B cell (primary cell): Measurements from ENCODE around the gene NPRL2. TPM values are rescaled to one million over a fixed set of nuclear protein-coding genes. Genes with fewer than 3 reads are reported as not detected.

Experiments
- ATAC-seq: fragments of 200-7000 bp; cut with Tn5 transposase; one replicate; pipeline ENCODE4 v1.10.0; 2021; ENCODE audit warnings: low read depth, mild to moderate bottlenecking, moderate number of reproducible peaks, moderate library complexity
- CTCF ChIA-PET: fragments of 350-600 bp; sonication (Branson Sonifier 250); formaldehyde crosslinking; loops from one replicate; lab custom pipeline; 2021; ENCODE audit warnings: antibody characterized with exemption, inconsistent platforms; lab: Charles Lee
- POLR2A ChIA-PET: fragments of 350-600 bp; sonication (Branson Sonifier 250); formaldehyde crosslinking; loops from one replicate; lab custom pipeline; 2021; ENCODE audit warnings: antibody characterized with exemption; lab: Charles Lee
- DNase-seq: peaks from one replicate; pipeline ENCODE4 v3.0.0; 2013
- H2AFZ ChIP-seq: 2 replicates; pipeline ENCODE4 v1.6.1; 2012; ENCODE audit warnings: mild to moderate bottlenecking, low read depth, low read length; ENCODE audit not compliant: insufficient read depth, poor library complexity, severe bottlenecking
- H3K27ac ChIP-seq, 2 donors: 1 replicate in 1 of 2; 2 replicates in 1 of 2; pipeline ENCODE4 v1.5.1; 2012 to 2013; ENCODE audit warnings: low read length in 2 of 2, mild to moderate bottlenecking in 2 of 2, moderate library complexity in 1 of 2
- H3K27me3 ChIP-seq, 4 experiments: fragments of 200-600 bp in 1 of 4; sonication (generic) in 1 of 4; replicated peaks in 1 of 4; 1 replicate in 2 of 4; 2 replicates in 2 of 4; pipeline versions ENCODE4 v1.6.1 to v1.7.0; 2013 to 2016; ENCODE audit warnings: low read length in 3 of 4, mild to moderate bottlenecking in 2 of 4, mixed read lengths in 1 of 4, moderate library complexity in 1 of 4; ENCODE audit not compliant: insufficient read depth in 4 of 4, control insufficient read depth in 3 of 4; ENCODE audit errors: control extremely low read depth in 1 of 4
- H3K36me3 ChIP-seq, 2 experiments: replicated peaks in 1 of 2; 1 replicate in 1 of 2; 2 replicates in 1 of 2; pipeline versions ENCODE4 v1.6.1 to v1.7.1; 2013; ENCODE audit warnings: low read length in 1 of 2; ENCODE audit not compliant: insufficient read depth in 2 of 2, control insufficient read depth in 1 of 2; ENCODE audit errors: control extremely low read depth in 1 of 2, extremely low read depth in 1 of 2
- H3K4me1 ChIP-seq, 2 donors: fragments of 200-600 bp in 1 of 2; sonication (generic) in 1 of 2; 1 replicate in 1 of 2; 2 replicates in 1 of 2; pipeline versions ENCODE4 v1.5.1 to v1.6.1; 2013 to 2017; ENCODE audit warnings: low read length in 2 of 2; ENCODE audit not compliant: control insufficient read depth in 2 of 2, insufficient read depth in 2 of 2
- H3K4me2 ChIP-seq: replicated peaks from 2 replicates; pipeline ENCODE3; 2012; ENCODE audit warnings: mild to moderate bottlenecking, low read depth, low read length; ENCODE audit not compliant: poor library complexity, severe bottlenecking
- H3K4me3 ChIP-seq, 5 experiments: fragments of 200-600 bp in 1 of 5; sonication (generic) in 1 of 5; 1 replicate in 3 of 5; 2 replicates in 2 of 5; pipeline versions ENCODE4 v1.5.1 to v1.7.0; 2011 to 2016; ENCODE audit warnings: low read length in 4 of 5, mild to moderate bottlenecking in 4 of 5, low read depth in 2 of 5, control low read depth in 1 of 5, moderate library complexity in 1 of 5; ENCODE audit not compliant: insufficient read depth in 1 of 5; ENCODE audit errors: control extremely low read depth in 1 of 5, extremely low read depth in 1 of 5
- H3K79me2 ChIP-seq: fragments of 200-600 bp; sonication (generic); one replicate; pipeline ENCODE4 v1.6.0; 2016; ENCODE audit warnings: low read length; ENCODE audit not compliant: control insufficient read depth, insufficient read depth
- H3K9ac ChIP-seq: fragments of 200-600 bp; sonication (generic); 2 replicates; pipeline ENCODE4 v1.6.1; 2017; ENCODE audit warnings: mild to moderate bottlenecking, low read length, moderate library complexity
- H3K9me3 ChIP-seq, 3 donors: one replicate each; pipeline versions ENCODE4 v1.6.1 to v1.7.1; 2013; ENCODE audit warnings: low read length in 2 of 3; ENCODE audit not compliant: control insufficient read depth in 2 of 3, insufficient read depth in 1 of 3; ENCODE audit errors: control extremely low read depth in 1 of 3
- H4K20me1 ChIP-seq: 2 replicates; pipeline ENCODE4 v1.6.0; 2012; ENCODE audit warnings: mild to moderate bottlenecking, low read length; ENCODE audit not compliant: insufficient read depth, control insufficient read depth, poor library complexity, severe bottlenecking
- H3K27ac Mint-ChIP-seq: one replicate; pipeline ENCODE4 v1.8.0; 2021; ENCODE audit warnings: mixed read lengths
- H3K27me3 Mint-ChIP-seq: one replicate; pipeline ENCODE4 v1.8.0; 2021; ENCODE audit warnings: mixed read lengths
- H3K4me1 Mint-ChIP-seq: one replicate; pipeline ENCODE4 v1.8.0; 2021; ENCODE audit warnings: mixed read lengths
- H3K4me3 Mint-ChIP-seq: one replicate; pipeline ENCODE4 v1.8.0; 2021; ENCODE audit warnings: mixed read lengths
- H3K9me3 Mint-ChIP-seq: one replicate; pipeline ENCODE4 v1.8.0; 2022; ENCODE audit warnings: mixed read lengths; ENCODE audit not compliant: insufficient read depth
- EZH2 ChIP-seq: IDR thresholded peaks from 2 replicates; pipeline ENCODE4 v1.6.1; 2012; ENCODE audit warnings: borderline replicate concordance, low read depth, mild to moderate bottlenecking, moderate library complexity, low read length; ENCODE audit not compliant: insufficient read depth, poor library complexity, severe bottlenecking
- WGBS: methylation state at CpG from one replicate; pipeline ENCODE4 v1.1.5; 2013; ENCODE audit warnings: missing lambda C conversion rate; ENCODE audit not compliant: insufficient coverage; 5-methylcytosine and 5-hydroxymethylcytosine counted together
- intact Hi-C: fragments of 100-400 bp; cut with micrococcal nuclease; formaldehyde crosslinking; loops from one replicate; pipeline ENCODE4 v1.10.0; 2022
- polyA plus RNA-seq: library from polyadenylated mRNA; depleted of rRNA; stranded (reverse); fragments of >200 nt; gene quantifications from 2 replicates; pipeline ENCODE4 v1.2.3, GENCODE V29; 2012
- total RNA-seq, 2 donors: library from RNA; stranded (reverse); fragments of 120-200 nt in 1 of 2; gene quantifications; 1 replicate in 1 of 2; 2 replicates in 1 of 2; pipeline versions ENCODE4 v1.2.3 to v1.2.4, GENCODE V29; 2013 to 2022
- TF ChIP-seq, protein P1 (sequence below): fragments of 200-600 bp; IDR thresholded peaks from one replicate; pipeline ENCODE4 v1.8.0; 2022; ENCODE audit warnings: antibody characterized with exemption, mild to moderate bottlenecking

NPRL2 gene
- total and polyA plus RNA-seq, 2 donors (not counting 1 experiment from before 2014, with no cell fraction given) = 31.3 to 64.6 TPM

GRCh38 chr3:50339485-50340146 is 11.0 kb downstream of the NPRL2 start:
- no peaks in the 10 kb centered on the region for H3K9me3 Mint-ChIP-seq
- Histone ChIP-seq H3K9ac (peak overlapping the region; percentile 89), H3K27ac (peak overlapping the region; percentile 97 to 98), H3K36me3 (peaks cover 0 to 10% of the 10 kb centered on the region in 2 experiments), H2AFZ (peak overlapping the region; percentile 82), H3K27me3 (no peaks in the 10 kb centered on the region), H4K20me1 (peaks cover 12% of the 10 kb centered on the region), H3K4me1 (peaks cover 37 to 63% of the 10 kb centered on the region in 2 donors), H3K79me2 (peaks cover 47% of the 10 kb centered on the region), H3K9me3 (no peaks in the 10 kb centered on the region), H3K4me2 (peak overlapping the region; percentile 90), H3K4me3 (peak overlapping the region; percentile 61 to 86 (median 69))
- TF ChIP-seq, protein P1, sequence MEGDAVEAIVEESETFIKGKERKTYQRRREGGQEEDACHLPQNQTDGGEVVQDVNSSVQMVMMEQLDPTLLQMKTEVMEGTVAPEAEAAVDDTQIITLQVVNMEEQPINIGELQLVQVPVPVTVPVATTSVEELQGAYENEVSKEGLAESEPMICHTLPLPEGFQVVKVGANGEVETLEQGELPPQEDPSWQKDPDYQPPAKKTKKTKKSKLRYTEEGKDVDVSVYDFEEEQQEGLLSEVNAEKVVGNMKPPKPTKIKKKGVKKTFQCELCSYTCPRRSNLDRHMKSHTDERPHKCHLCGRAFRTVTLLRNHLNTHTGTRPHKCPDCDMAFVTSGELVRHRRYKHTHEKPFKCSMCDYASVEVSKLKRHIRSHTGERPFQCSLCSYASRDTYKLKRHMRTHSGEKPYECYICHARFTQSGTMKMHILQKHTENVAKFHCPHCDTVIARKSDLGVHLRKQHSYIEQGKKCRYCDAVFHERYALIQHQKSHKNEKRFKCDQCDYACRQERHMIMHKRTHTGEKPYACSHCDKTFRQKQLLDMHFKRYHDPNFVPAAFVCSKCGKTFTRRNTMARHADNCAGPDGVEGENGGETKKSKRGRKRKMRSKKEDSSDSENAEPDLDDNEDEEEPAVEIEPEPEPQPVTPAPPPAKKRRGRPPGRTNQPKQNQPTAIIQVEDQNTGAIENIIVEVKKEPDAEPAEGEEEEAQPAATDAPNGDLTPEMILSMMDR = no peak
- TF ChIP-seq EZH2 = no peak
- no peaks in the 10 kb centered on the region for H3K27me3 Mint-ChIP-seq
- ChIA-PET POLR2A (interaction anchor here (1.0 to 6.1 kb wide), 4 partner anchors 11 to 47 kb away, joined by 3 to 96 read pairs (median 8); partner anchors contain the start of genes CYB561D2, IFRD2, NPRL2 and TUSC2), CTCF (interaction anchor here (1.8 to 3.9 kb wide), 3 partner anchors 9 to 12 kb away, joined by 4 to 37 read pairs (median 14); partner anchors contain the start of genes CYB561D2, NPRL2 and TUSC2)
- 47% methylated on average over 10 of the region's 14 CpGs for WGBS
- peak overlapping the region; percentile 99 for H3K27ac Mint-ChIP-seq
- peak overlapping the region; percentile 96 for H3K4me3 Mint-ChIP-seq
- DNase-seq (no peak), ATAC-seq (no peak)
- intact Hi-C loops = loop anchor here (5.0 kb wide), 1 partner anchor 102 kb away; the partner anchor contains the start of gene GNAI2
- peaks cover 47% of the 10 kb centered on the region for H3K4me1 Mint-ChIP-seq

GRCh38 chr3:50338965-50339364 is 11.6 kb downstream of the NPRL2 start:
- Mint-ChIP-seq H3K4me1 (peaks cover 51% of the 10 kb centered on the region), H3K27ac (peak overlapping the region; percentile 99), H3K9me3 (no peaks in the 10 kb centered on the region), H3K4me3 (peak overlapping the region; percentile 96), H3K27me3 (no peaks in the 10 kb centered on the region)
- ATAC-seq = no peak
- H3K27me3 ChIP-seq = no peaks in the 10 kb centered on the region
- H3K79me2 ChIP-seq = peaks cover 53% of the 10 kb centered on the region
- TF ChIP-seq, protein P1 = no peak
- TF ChIP-seq EZH2 = no peak
- H3K9ac ChIP-seq = peak overlapping the region; percentile 89
- peak; percentile 64 for DNase-seq
- intact Hi-C loops = loop anchor here (5.0 kb wide), 1 partner anchor 102 kb away; the partner anchor contains the start of gene GNAI2
- POLR2A ChIA-PET = interaction anchor here (0.7 to 6.1 kb wide), 9 partner anchors 9 to 1420 kb away, joined by 3 to 96 read pairs (median 7); partner anchors contain the start of genes ARIH2, CYB561D2, HYAL3 and IFRD2
- peak overlapping the region; percentile 90 for H3K4me2 ChIP-seq
- H2AFZ ChIP-seq = peak overlapping the region; percentile 74
- H3K36me3 ChIP-seq = peaks cover 0 to 10% of the 10 kb centered on the region in 2 experiments
- no peaks in the 10 kb centered on the region for H3K9me3 ChIP-seq
- 3% methylated on average over 5 of the region's 5 CpGs for WGBS
- H4K20me1 ChIP-seq = peaks cover 19% of the 10 kb centered on the region
- H3K4me1 ChIP-seq = peaks cover 37 to 70% of the 10 kb centered on the region in 2 donors
- peak overlapping the region; percentile 97 to 98 for H3K27ac ChIP-seq
- H3K4me3 ChIP-seq = peak overlapping the region; percentile 51 to 86 (median 68)
- CTCF ChIA-PET = interaction anchor here (2.0 to 3.9 kb wide), 2 partner anchors 10 to 11 kb away, joined by 4 to 37 read pairs; partner anchors contain the start of genes CYB561D2, NPRL2 and TUSC2
